ENCODE results near the gene PCBP3. TPM values are rescaled to one million over a fixed set of nuclear protein-coding genes. Genes with fewer than 3 reads are reported as not detected.

The PCBP3 gene
- total RNA-seq, 2 donors from 2014 or later = 0.77 to 17.2 TPM

GRCh38 chr21:45615145-45615711 lies 28.3 kb upstream of the PCBP3 start:
- no peaks in the 10 kb centered on the region for H3K36me3 ChIP-seq
- H3K27ac ChIP-seq = no peak overlapping the region
- H3K4me1 ChIP-seq (replicated peaks) = no peaks in the 10 kb centered on the region
- no peaks in the 10 kb centered on the region for H3K9me3 ChIP-seq
- no peak overlapping the region for H3K4me3 ChIP-seq
- TF ChIP-seq CTCF (IDR thresholded peaks at IDR 0.05) (no peak), POLR2AphosphoS5 (IDR thresholded peaks at IDR 0.05) (no peak), POLR2A (IDR thresholded peaks at IDR 0.05) (no peak)
- intact Hi-C loops (cut with DNase I) = no loop called here
- peaks cover 2% of the 10 kb centered on the region for H3K27me3 ChIP-seq (replicated peaks; ENCODE audit: insufficient read depth)
- 39% methylated on average over 27 of the region's 27 CpGs for WGBS
- no peak for DNase-seq (ENCODE audit: low spot score)

- no peak overlapping the region for H3K4me3 ChIP-seq
- no peaks in the 10 kb centered on the region for H3K4me1 ChIP-seq (replicated peaks)
- WGBS = 46% methylated on average over 19 of the region's 19 CpGs
- DNase-seq (ENCODE audit: low spot score) = no peak
- TF ChIP-seq POLR2A (IDR thresholded peaks at IDR 0.05) (no peak), CTCF (IDR thresholded peaks at IDR 0.05) (no peak), POLR2AphosphoS5 (IDR thresholded peaks at IDR 0.05) (no peak)
- peaks cover 2% of the 10 kb centered on the region for H3K27me3 ChIP-seq (replicated peaks; ENCODE audit: insufficient read depth)
- no peaks in the 10 kb centered on the region for H3K36me3 ChIP-seq
- intact Hi-C loops (cut with DNase I) = no loop called here
- no peak overlapping the region for H3K27ac ChIP-seq
- H3K9me3 ChIP-seq = no peaks in the 10 kb centered on the region
These were observed 26.3 kb upstream of the PCBP3 start for GRCh38 chr21:45617021-45617921.

- no peak overlapping the region for H3K27ac ChIP-seq
- WGBS = 32% methylated on average over 13 of the region's 13 CpGs
- H3K9me3 ChIP-seq = no peaks in the 10 kb centered on the region
- no peaks in the 10 kb centered on the region for H3K36me3 ChIP-seq
- H3K4me3 ChIP-seq = no peak overlapping the region
- no peak for DNase-seq (ENCODE audit: low spot score)
- TF ChIP-seq CTCF (IDR thresholded peaks at IDR 0.05) (no peak), POLR2A (IDR thresholded peaks at IDR 0.05) (no peak), POLR2AphosphoS5 (IDR thresholded peaks at IDR 0.05) (no peak)
- intact Hi-C loops (cut with DNase I) = no loop called here
- H3K4me1 ChIP-seq (replicated peaks) = no peaks in the 10 kb centered on the region
- H3K27me3 ChIP-seq (replicated peaks; ENCODE audit: insufficient read depth) = peaks cover 2% of the 10 kb centered on the region
These were observed 25.2 kb upstream of the PCBP3 start for GRCh38 chr21:45618287-45618686.

- intact Hi-C loops (cut with DNase I) = no loop called here
- H3K27me3 ChIP-seq (replicated peaks; ENCODE audit: insufficient read depth) = peaks cover 2% of the 10 kb centered on the region
- DNase-seq (ENCODE audit: low spot score) = no peak
- no peak overlapping the region for H3K4me3 ChIP-seq
- TF ChIP-seq POLR2A (IDR thresholded peaks at IDR 0.05) = no peak
- no peak for TF ChIP-seq POLR2AphosphoS5 (IDR thresholded peaks at IDR 0.05)
- TF ChIP-seq CTCF (IDR thresholded peaks at IDR 0.05) = no peak
- no peaks in the 10 kb centered on the region for H3K9me3 ChIP-seq
- no peak overlapping the region for H3K27ac ChIP-seq
- no peaks in the 10 kb centered on the region for H3K4me1 ChIP-seq (replicated peaks)
- H3K36me3 ChIP-seq = no peaks in the 10 kb centered on the region
- WGBS = 86% methylated on average over 8 of the region's 8 CpGs
These were observed 24.6 kb upstream of the PCBP3 start for GRCh38 chr21:45618846-45619485.
